ENCODE data around the gene CNNM1.

DNA sequence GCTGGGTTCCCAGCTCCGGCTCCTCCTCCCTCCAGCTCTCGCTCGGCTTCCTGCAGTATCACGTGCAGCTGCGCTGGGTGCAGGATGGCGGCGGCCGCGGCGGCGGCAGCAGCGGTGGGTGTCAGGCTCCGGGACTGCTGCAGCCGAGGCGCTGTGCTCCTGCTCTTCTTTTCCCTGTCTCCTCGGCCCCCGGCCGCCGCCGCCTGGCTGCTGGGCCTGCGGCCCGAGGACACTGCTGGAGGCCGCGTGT is at the start of gene CNNM1:
- TF ChIP-seq, protein P1, sequence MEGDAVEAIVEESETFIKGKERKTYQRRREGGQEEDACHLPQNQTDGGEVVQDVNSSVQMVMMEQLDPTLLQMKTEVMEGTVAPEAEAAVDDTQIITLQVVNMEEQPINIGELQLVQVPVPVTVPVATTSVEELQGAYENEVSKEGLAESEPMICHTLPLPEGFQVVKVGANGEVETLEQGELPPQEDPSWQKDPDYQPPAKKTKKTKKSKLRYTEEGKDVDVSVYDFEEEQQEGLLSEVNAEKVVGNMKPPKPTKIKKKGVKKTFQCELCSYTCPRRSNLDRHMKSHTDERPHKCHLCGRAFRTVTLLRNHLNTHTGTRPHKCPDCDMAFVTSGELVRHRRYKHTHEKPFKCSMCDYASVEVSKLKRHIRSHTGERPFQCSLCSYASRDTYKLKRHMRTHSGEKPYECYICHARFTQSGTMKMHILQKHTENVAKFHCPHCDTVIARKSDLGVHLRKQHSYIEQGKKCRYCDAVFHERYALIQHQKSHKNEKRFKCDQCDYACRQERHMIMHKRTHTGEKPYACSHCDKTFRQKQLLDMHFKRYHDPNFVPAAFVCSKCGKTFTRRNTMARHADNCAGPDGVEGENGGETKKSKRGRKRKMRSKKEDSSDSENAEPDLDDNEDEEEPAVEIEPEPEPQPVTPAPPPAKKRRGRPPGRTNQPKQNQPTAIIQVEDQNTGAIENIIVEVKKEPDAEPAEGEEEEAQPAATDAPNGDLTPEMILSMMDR (IDR thresholded peaks at IDR 0.05) = no peak
- no peak for TF ChIP-seq POLR2A (IDR thresholded peaks at IDR 0.05)
